Prostate gland (tissue), 2 donors: ENCODE data around the gene SGCE. TPM values are rescaled to one million over a fixed set of nuclear protein-coding genes. Genes with fewer than 3 reads are reported as not detected.

Source experiments
- DNase-seq: peaks from one replicate; pipeline ENCODE4 v3.0.0-alpha.2; 2019; ENCODE audit warnings: low spot score
- H3K27ac ChIP-seq, 2 donors: fragments of 200-600 bp; sonication (generic); 2 replicates each; pipeline ENCODE4 v1.5.1; 2017 to 2019
- H3K27me3 ChIP-seq: fragments of 200-600 bp; sonication (generic); replicated peaks from 2 replicates; pipeline ENCODE4 v1.5.1; 2019; ENCODE audit not compliant: insufficient read depth
- H3K36me3 ChIP-seq, 2 donors: fragments of 200-600 bp; sonication (generic); 1 replicate in 1 of 2; 2 replicates in 1 of 2; pipeline versions ENCODE4 v1.5.1 to v1.8.1; 2017 to 2019
- H3K4me1 ChIP-seq: fragments of 200-600 bp; sonication (generic); replicated peaks from 2 replicates; pipeline ENCODE4 v1.5.1; 2019
- H3K4me3 ChIP-seq, 2 donors: fragments of 200-600 bp; sonication (generic); 2 replicates each; pipeline ENCODE4 v1.5.1; 2017 to 2019
- H3K9me3 ChIP-seq: fragments of 200-600 bp; sonication (generic); 2 replicates; pipeline ENCODE4 v1.5.1; 2017
- CTCF ChIP-seq, 4 experiments: fragments of 200-600 bp in 2 of 4; fragments of 450-650 bp in 2 of 4; sonication (generic) in 2 of 4; IDR thresholded peaks; 1 replicate in 3 of 4; 2 replicates in 1 of 4; pipeline ENCODE4 v1.5.1; 2016 to 2019; ENCODE audit warnings: antibody characterized with exemption in 4 of 4, mild to moderate bottlenecking in 2 of 4, moderate library complexity in 2 of 4
- POLR2A ChIP-seq: fragments of 450-650 bp; IDR thresholded peaks from one replicate; pipeline ENCODE4 v1.6.1; 2016; ENCODE audit warnings: antibody characterized with exemption, mild to moderate bottlenecking
- POLR2AphosphoS5 ChIP-seq: sonication (generic); formaldehyde crosslinking; IDR thresholded peaks from one replicate; pipeline ENCODE4 v1.6.1; 2017; ENCODE audit warnings: antibody characterized with exemption
- WGBS: methylation state at CpG from one replicate; pipeline ENCODE4 v1.1.5; 2018; 5-methylcytosine and 5-hydroxymethylcytosine counted together
- intact Hi-C: fragments of 100-400 bp; cut with DNase I; formaldehyde crosslinking; loops from one replicate; pipeline ENCODE4 v1.14.2; 2022
- total RNA-seq, 2 donors: library from RNA; depleted of rRNA; stranded (reverse); fragments of >200 nt; gene quantifications; one replicate each; pipeline ENCODE4 v1.1.0, GENCODE V29; 2016

The SGCE gene
- total RNA-seq, 2 donors from 2014 or later: 34.9 to 113 TPM

GRCh38 chr7:94580601-94581000, 75.3 kb downstream of the SGCE start:
- intact Hi-C loops: no loop called here
- Histone ChIP-seq H3K4me1 (no peaks in the 10 kb centered on the region), H3K27me3 (no peaks in the 10 kb centered on the region), H3K36me3 (no peaks in the 10 kb centered on the region), H3K4me3 (no peak overlapping the region), H3K27ac (no peak overlapping the region), H3K9me3 (no peaks in the 10 kb centered on the region)
- 72% methylated on average over 1 of the region's 1 CpG for WGBS
- TF ChIP-seq POLR2A: no peak
- no peak for TF ChIP-seq CTCF (IDR thresholded peaks at IDR 0.05)
- no peak for TF ChIP-seq POLR2AphosphoS5
- DNase-seq: no peak

DNA sequence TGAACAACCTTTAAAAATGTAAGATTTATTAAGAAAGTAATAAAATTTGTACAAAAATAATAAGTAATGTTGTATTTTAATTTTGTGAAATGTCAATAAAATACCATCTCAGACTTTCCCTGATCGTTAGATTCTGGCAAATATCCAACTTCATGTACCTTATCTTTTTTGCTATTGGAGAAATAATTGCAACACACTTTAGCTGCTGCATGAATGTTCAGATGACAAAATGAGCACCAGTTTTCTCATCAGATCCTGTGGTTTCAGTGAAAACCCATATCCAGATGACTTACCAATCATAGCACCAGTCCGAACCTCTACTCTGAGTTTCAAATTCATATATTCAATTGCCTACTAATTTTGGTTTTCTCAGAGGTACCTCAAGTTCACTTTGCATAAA, 76.5 kb downstream of the SGCE start:
- no peak for TF ChIP-seq POLR2AphosphoS5
- no peak for TF ChIP-seq POLR2A
- no peak for TF ChIP-seq CTCF (IDR thresholded peaks at IDR 0.05)
- 94% methylated on average over 2 of the region's 2 CpGs for WGBS
- no peaks in the 10 kb centered on the region for H3K9me3 ChIP-seq
- H3K4me1 ChIP-seq: no peaks in the 10 kb centered on the region
- H3K27ac ChIP-seq: no peak overlapping the region
- H3K36me3 ChIP-seq: no peaks in the 10 kb centered on the region
- no peak overlapping the region for H3K4me3 ChIP-seq
- DNase-seq: no peak
- H3K27me3 ChIP-seq: no peaks in the 10 kb centered on the region
- intact Hi-C loops: no loop called here

DNA sequence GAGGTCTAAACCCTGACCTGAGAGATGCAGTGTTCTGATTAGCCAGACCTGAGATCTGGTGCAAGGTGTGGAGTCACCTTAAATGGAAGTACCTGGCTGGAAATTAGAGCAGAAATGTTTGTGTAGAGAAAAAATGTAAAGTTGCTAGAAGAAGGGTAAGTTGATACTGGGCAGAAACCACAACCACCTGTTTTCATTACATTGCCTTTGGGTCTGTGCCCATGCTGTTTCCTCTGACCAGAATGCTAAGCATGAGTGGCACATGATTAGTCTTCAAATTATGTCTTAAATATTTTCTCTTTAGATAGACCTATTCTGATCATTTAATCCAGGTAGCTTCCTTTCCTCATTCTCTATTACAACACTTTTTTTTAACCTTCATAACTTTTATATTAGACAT, 77.3 kb downstream of the SGCE start:
- Histone ChIP-seq H3K4me3 (no peak overlapping the region), H3K36me3 (no peaks in the 10 kb centered on the region)
- TF ChIP-seq POLR2AphosphoS5 (no peak), CTCF (IDR thresholded peaks at IDR 0.05) (no peak), POLR2A (no peak)

GRCh38 chr7:94577357-94577756, 78.6 kb downstream of the SGCE start:
- no peaks in the 10 kb centered on the region for H3K36me3 ChIP-seq
- H3K9me3 ChIP-seq: no peaks in the 10 kb centered on the region
- H3K27ac ChIP-seq: no peak overlapping the region
- intact Hi-C loops: no loop called here
- no peaks in the 10 kb centered on the region for H3K27me3 ChIP-seq
- no peak for DNase-seq
- H3K4me1 ChIP-seq: no peaks in the 10 kb centered on the region
- 100% methylated on average over 1 of the region's 1 CpG for WGBS
- TF ChIP-seq CTCF (IDR thresholded peaks at IDR 0.05): no peak
- TF ChIP-seq POLR2AphosphoS5: no peak
- no peak for TF ChIP-seq POLR2A
- no peak overlapping the region for H3K4me3 ChIP-seq

More for the DNA sequence above, 77.3 kb downstream of the SGCE start:
- H3K4me1 ChIP-seq: no peaks in the 10 kb centered on the region
- no peaks in the 10 kb centered on the region for H3K27me3 ChIP-seq
- H3K9me3 ChIP-seq: no peaks in the 10 kb centered on the region
- no peak for DNase-seq
- no peak overlapping the region for H3K27ac ChIP-seq
- intact Hi-C loops: no loop called here

DNA sequence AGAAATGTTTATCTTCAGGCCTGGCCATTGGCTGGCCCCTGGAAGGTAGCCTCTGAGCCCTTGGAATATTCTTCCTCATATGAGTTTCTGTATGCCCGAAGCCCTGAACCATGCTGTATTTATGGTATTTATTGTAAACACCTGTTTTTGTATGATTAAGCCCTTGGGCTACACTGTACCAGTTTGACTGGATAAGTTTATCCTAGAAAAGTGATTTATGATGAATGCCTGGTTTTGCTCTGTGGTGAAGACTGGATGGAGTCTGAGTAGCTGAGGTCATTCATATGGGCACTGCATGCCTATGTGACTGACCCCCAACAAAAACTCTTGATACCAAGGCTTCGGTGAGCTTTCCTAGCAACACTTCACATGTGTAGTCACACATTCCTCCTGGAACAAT, 79.6 kb downstream of the SGCE start:
- TF ChIP-seq POLR2A (no peak), POLR2AphosphoS5 (no peak), CTCF (IDR thresholded peaks at IDR 0.05) (no peak)
- Histone ChIP-seq H3K4me3 (no peak overlapping the region), H3K4me1 (no peaks in the 10 kb centered on the region), H3K36me3 (no peaks in the 10 kb centered on the region), H3K27ac (no peak overlapping the region), H3K27me3 (no peaks in the 10 kb centered on the region), H3K9me3 (no peaks in the 10 kb centered on the region)
- DNase-seq: no peak
- intact Hi-C loops: no loop called here
- 87% methylated on average over 2 of the region's 2 CpGs for WGBS
